ENCODE data around the gene UBC.

UBC gene

GRCh38 chr12:124862768-124863415 lies 51.6 kb downstream of the UBC start:
- DNase-seq, result peak; percentile 11

- DNase-seq, result no peak
Measured at GRCh38 chr12:124861898-124862676, 52.4 kb downstream of the UBC start.
